Prostate gland (tissue), 2 donors: ENCODE measurements around the gene MSL3.

Experiments
- CTCF ChIP-seq, 4 experiments: fragments of 200-600 bp in 2 of 4; fragments of 450-650 bp in 2 of 4; sonication (generic) in 2 of 4; IDR thresholded peaks; 1 replicate in 3 of 4; 2 replicates in 1 of 4; pipeline ENCODE4 v1.5.1; 2016 to 2019; ENCODE audit warnings: antibody characterized with exemption in 4 of 4, mild to moderate bottlenecking in 2 of 4, moderate library complexity in 2 of 4
- POLR2A ChIP-seq: fragments of 450-650 bp; IDR thresholded peaks from one replicate; pipeline ENCODE4 v1.6.1; 2016; ENCODE audit warnings: antibody characterized with exemption, mild to moderate bottlenecking
- POLR2AphosphoS5 ChIP-seq: sonication (generic); formaldehyde crosslinking; IDR thresholded peaks from one replicate; pipeline ENCODE4 v1.6.1; 2017; ENCODE audit warnings: antibody characterized with exemption

DNA sequence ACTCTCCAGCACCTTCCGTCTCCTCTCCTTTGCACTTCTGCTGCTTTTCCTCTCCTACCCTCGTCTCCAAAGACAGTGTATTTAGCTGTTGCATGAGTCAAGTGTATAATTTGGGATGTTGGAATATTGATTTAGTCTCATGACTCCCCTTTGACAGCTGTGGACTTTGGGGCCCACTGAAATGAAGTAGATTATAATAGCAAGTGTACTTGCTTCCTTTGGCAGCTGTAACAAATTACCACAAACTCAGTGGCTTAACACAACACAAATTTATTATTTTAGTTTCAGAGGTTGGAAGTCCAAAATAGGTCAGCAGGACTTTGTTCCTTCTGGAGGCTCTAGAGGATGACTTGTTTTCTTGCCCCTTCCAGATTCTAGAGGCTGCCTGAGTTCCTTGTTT, 29.5 kb upstream of the MSL3 start:
- TF ChIP-seq POLR2A = no peak
- TF ChIP-seq CTCF (IDR thresholded peaks at IDR 0.05) = no peak
- no peak for TF ChIP-seq POLR2AphosphoS5
